Smooth muscle cell (in vitro differentiated cells): ENCODE measurements around the gene CUL9. TPM values are rescaled to one million over a fixed set of nuclear protein-coding genes. Genes with fewer than 3 reads are reported as not detected.

Experiments used
- DNase-seq: peaks from one replicate; lab custom pipeline; 2025; ENCODE audit not compliant: unreplicated experiment; lab: John Stamatoyannopoulos, UW
- H2AFZ ChIP-seq: fragments of 200-600 bp; sonication (generic); 2 replicates; pipeline ENCODE4 v1.6.0; 2016; ENCODE audit warnings: antibody characterized with exemption, low read depth, mild to moderate bottlenecking
- H3F3A ChIP-seq: fragments of 200-600 bp; sonication (generic); 2 replicates; pipeline ENCODE4 v1.6.0; 2017; ENCODE audit warnings: antibody characterized with exemption, low read depth
- H3K27ac ChIP-seq: fragments of 200-600 bp; sonication (generic); 2 replicates; pipeline ENCODE4 v1.5.1; 2016; ENCODE audit warnings: low read depth, mild to moderate bottlenecking
- H3K27me3 ChIP-seq: fragments of 200-600 bp; sonication (generic); 2 replicates; pipeline ENCODE4 v1.6.1; 2016; ENCODE audit warnings: low read depth, mild to moderate bottlenecking
- H3K36me3 ChIP-seq: fragments of 200-600 bp; sonication (generic); 2 replicates; pipeline ENCODE4 v1.5.1; 2016; ENCODE audit warnings: low read depth
- H3K4me1 ChIP-seq: fragments of 200-600 bp; sonication (generic); 2 replicates; pipeline ENCODE4 v1.5.1; 2016; ENCODE audit warnings: low read depth
- H3K4me2 ChIP-seq: fragments of 200-600 bp; sonication (generic); 2 replicates; pipeline ENCODE4 v1.6.0; 2016; ENCODE audit warnings: mild to moderate bottlenecking
- H3K4me3 ChIP-seq: fragments of 200-600 bp; sonication (generic); 2 replicates; pipeline ENCODE4 v1.5.1; 2016; ENCODE audit warnings: mild to moderate bottlenecking
- H3K79me2 ChIP-seq: fragments of 200-600 bp; sonication (generic); 2 replicates; pipeline ENCODE4 v1.6.0; 2016; ENCODE audit warnings: low read depth, mild to moderate bottlenecking
- H3K9ac ChIP-seq: fragments of 200-600 bp; sonication (generic); 2 replicates; pipeline ENCODE4 v1.6.0; 2016; ENCODE audit warnings: low read depth
- H3K9me3 ChIP-seq: fragments of 200-600 bp; sonication (generic); replicated peaks from 2 replicates; pipeline ENCODE4 v1.5.1; 2016; ENCODE audit warnings: low read depth
- H4K20me1 ChIP-seq: fragments of 200-600 bp; sonication (generic); 2 replicates; pipeline ENCODE4 v1.6.0; 2016; ENCODE audit warnings: low read depth
- WGBS: methylation state at CpG from one replicate; pipeline ENCODE4 v1.1.7; 2016; ENCODE audit warnings: low lambda C conversion rate; 5-methylcytosine and 5-hydroxymethylcytosine counted together
- polyA plus RNA-seq: library from polyadenylated mRNA; unstranded; fragments of >200 nt; fragmentation: Nextera tagmentation; extraction: Ambion mirVana; gene quantifications from 2 replicates; pipeline ENCODE4 v1.2.1, GENCODE V29; 2016
- total RNA-seq: library from RNA; depleted of rRNA; stranded (reverse); fragments of >200 nt; gene quantifications from 2 replicates; pipeline ENCODE4 v1.2.3, GENCODE V29; 2014
- TF ChIP-seq, protein P1 (sequence below): fragments of 200-600 bp; sonication (generic); IDR thresholded peaks from 2 replicates; pipeline ENCODE4 v1.5.1; 2017; ENCODE audit warnings: borderline replicate concordance, mild to moderate bottlenecking, antibody characterized with exemption; ENCODE audit not compliant: insufficient read depth, poor library complexity, severe bottlenecking

Gene CUL9
- total and polyA plus RNA-seq, 2 experiments from 2014 or later, result 13.9 to 18.8 TPM

DNA sequence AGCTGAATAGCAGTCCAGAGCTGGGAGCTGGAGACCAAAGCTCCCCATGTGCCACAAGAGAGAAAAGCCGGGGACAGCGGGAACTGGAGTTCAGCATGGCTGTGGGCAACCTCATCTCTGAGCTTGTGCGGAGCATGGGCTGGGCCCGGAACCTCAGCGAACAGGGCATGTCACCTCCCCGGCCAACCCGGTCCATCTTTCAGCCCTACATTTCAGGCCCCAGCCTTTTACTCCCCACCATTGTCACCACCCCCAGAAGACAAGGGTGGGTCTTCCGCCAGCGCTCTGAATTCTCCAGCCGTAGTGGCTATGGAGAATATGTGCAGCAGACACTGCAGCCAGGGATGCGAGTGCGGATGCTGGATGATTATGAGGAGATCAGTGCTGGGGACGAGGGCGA lies 4.0 kb downstream of the CUL9 start:
- Histone ChIP-seq H3K4me1 (peaks cover 6% of the 10 kb centered on the region), H3K79me2 (no peaks in the 10 kb centered on the region), H4K20me1 (no peaks in the 10 kb centered on the region), H3K9me3 (no peaks in the 10 kb centered on the region), H3K36me3 (no peaks in the 10 kb centered on the region), H3K4me2 (no peak overlapping the region), H3K27ac (no peak overlapping the region), H3K27me3 (no peaks in the 10 kb centered on the region), H3K9ac (no peak overlapping the region), H2AFZ (no peak overlapping the region), H3K4me3 (no peak overlapping the region), H3F3A (peaks cover 2% of the 10 kb centered on the region)
- DNase-seq, result no peak
- TF ChIP-seq, protein P1, sequence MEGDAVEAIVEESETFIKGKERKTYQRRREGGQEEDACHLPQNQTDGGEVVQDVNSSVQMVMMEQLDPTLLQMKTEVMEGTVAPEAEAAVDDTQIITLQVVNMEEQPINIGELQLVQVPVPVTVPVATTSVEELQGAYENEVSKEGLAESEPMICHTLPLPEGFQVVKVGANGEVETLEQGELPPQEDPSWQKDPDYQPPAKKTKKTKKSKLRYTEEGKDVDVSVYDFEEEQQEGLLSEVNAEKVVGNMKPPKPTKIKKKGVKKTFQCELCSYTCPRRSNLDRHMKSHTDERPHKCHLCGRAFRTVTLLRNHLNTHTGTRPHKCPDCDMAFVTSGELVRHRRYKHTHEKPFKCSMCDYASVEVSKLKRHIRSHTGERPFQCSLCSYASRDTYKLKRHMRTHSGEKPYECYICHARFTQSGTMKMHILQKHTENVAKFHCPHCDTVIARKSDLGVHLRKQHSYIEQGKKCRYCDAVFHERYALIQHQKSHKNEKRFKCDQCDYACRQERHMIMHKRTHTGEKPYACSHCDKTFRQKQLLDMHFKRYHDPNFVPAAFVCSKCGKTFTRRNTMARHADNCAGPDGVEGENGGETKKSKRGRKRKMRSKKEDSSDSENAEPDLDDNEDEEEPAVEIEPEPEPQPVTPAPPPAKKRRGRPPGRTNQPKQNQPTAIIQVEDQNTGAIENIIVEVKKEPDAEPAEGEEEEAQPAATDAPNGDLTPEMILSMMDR, result no peak
- WGBS, result 96% methylated on average over 14 of the region's 14 CpGs

DNA sequence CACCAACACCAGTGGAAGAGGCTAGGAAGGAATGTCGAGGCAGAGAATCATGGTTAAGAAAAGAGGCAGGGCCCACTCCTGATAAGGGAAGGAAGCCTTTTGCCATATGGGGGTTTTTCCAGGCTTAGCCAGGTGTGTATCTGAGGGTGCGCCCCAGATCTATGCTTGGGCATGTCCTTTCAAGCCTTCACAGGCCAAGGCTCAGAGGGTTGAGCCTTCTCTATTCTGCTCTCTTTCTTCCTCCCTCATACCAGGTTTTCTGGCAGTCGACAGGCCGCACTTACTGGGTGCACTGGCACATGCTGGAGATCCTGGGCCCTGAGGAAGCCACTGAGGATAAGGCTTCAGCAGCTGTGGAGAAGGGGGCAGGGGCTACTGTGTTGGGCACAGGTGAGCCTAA lies 4.7 kb downstream of the CUL9 start:
- Histone ChIP-seq H3K27ac (no peak overlapping the region), H3K4me2 (no peak overlapping the region)
- WGBS, result 95% methylated on average over 4 of the region's 4 CpGs

DNA sequence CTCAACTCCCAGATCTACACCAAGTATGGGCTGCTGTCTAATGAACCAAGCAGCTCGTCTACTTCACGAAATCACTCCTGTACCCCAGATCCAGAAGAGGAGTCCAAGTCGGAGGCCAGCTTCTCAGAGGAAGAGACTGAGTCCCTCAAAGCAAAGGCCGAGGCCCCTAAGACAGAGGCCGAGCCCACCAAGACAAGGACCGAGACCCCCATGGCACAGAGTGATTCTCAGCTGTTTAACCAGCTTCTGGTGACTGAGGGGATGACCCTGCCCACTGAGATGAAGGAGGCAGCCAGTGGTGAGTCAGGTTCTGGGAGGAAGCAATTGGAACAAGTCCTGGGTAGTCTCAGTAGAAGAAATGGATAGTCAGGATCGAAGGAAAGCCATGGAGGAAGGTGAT lies 5.8 kb downstream of the CUL9 start:
- Histone ChIP-seq H3K9me3 (no peaks in the 10 kb centered on the region), H2AFZ (no peak overlapping the region), H3K27ac (no peak overlapping the region), H3K4me3 (no peak overlapping the region), H3K4me2 (no peak overlapping the region), H4K20me1 (no peaks in the 10 kb centered on the region), H3K36me3 (no peaks in the 10 kb centered on the region), H3K27me3 (no peaks in the 10 kb centered on the region), H3K9ac (no peak overlapping the region), H3K79me2 (no peaks in the 10 kb centered on the region), H3K4me1 (no peaks in the 10 kb centered on the region), H3F3A (no peaks in the 10 kb centered on the region)
- 97% methylated on average over 7 of the region's 7 CpGs for WGBS
- DNase-seq, result no peak
- TF ChIP-seq, protein P1, result no peak

More for the DNA sequence above, 4.7 kb downstream of the CUL9 start:
- no peaks in the 10 kb centered on the region for H3K36me3 ChIP-seq
- no peak overlapping the region for H3K9ac ChIP-seq
- H3K4me1 ChIP-seq, result no peaks in the 10 kb centered on the region
- H3K9me3 ChIP-seq, result no peaks in the 10 kb centered on the region
- no peak for DNase-seq
- no peak overlapping the region for H2AFZ ChIP-seq
- TF ChIP-seq, protein P1, result no peak
- no peaks in the 10 kb centered on the region for H3K79me2 ChIP-seq
- H3K27me3 ChIP-seq, result no peaks in the 10 kb centered on the region
- H3F3A ChIP-seq, result no peaks in the 10 kb centered on the region
- H3K4me3 ChIP-seq, result no peak overlapping the region
- no peaks in the 10 kb centered on the region for H4K20me1 ChIP-seq

DNA sequence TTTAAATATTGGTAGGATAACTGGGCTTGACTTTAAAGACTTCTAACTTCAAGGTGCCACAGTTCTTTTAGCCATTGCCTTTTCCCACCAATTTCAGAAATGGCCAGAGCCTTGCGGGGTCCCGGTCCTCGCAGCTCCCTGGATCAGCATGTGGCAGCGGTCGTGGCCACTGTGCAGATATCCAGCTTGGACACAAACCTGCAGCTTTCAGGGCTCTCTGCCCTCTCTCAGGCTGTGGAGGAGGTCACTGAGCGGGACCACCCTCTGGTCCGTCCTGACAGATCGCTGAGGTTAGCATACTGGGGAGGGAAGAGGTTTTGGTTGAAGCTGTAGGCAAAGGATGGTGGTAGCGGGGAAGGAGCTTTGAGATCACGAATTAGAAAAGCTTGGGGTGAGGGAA lies 6.4 kb downstream of the CUL9 start:
- H3K9ac ChIP-seq, result no peak overlapping the region
- no peak overlapping the region for H3K4me2 ChIP-seq
- H4K20me1 ChIP-seq, result no peaks in the 10 kb centered on the region
- H3K27ac ChIP-seq, result no peak overlapping the region
- no peaks in the 10 kb centered on the region for H3K79me2 ChIP-seq
- no peak for DNase-seq
- no peaks in the 10 kb centered on the region for H3F3A ChIP-seq
- H3K9me3 ChIP-seq, result no peaks in the 10 kb centered on the region
- 92% methylated on average over 10 of the region's 10 CpGs for WGBS
- no peaks in the 10 kb centered on the region for H3K4me1 ChIP-seq
- TF ChIP-seq, protein P1, result no peak
- no peak overlapping the region for H2AFZ ChIP-seq
- no peaks in the 10 kb centered on the region for H3K36me3 ChIP-seq
- no peak overlapping the region for H3K4me3 ChIP-seq
- no peaks in the 10 kb centered on the region for H3K27me3 ChIP-seq
